K562 (cell line): Measurements from ENCODE around the gene NUDT1. TPM values are rescaled to one million over a fixed set of nuclear protein-coding genes. Genes with fewer than 3 reads are reported as not detected.

ENCODE experiments used
- ATAC-seq: fragments of 200-7000 bp; cut with Tn5 transposase; 3 replicates; pipeline ENCODE4 v1.9.1; 2020; ENCODE audit warnings: moderate library complexity
- BruUV-seq: library from RNA; stranded (reverse); fragments of 400-500 nt; replicated peaks from 2 replicates; lab custom pipeline; 2021; lab: Mats Ljungman, UMichigan
- CTCF ChIA-PET: fragments of 300-600 bp; formaldehyde crosslinking; extraction: SDS; loops from one replicate; lab custom pipeline; 2021; ENCODE audit warnings: low intra/inter-chr PET ratio; lab: Yijun Ruan, JAX
- POLR2A ChIA-PET: fragments of 300-600, 350-650 bp; sonication (Branson Sonifier 250); formaldehyde crosslinking; extraction: SDS; loops from one replicate; lab custom pipeline; 2021; ENCODE audit warnings: antibody characterized with exemption, inconsistent platforms; lab: Yijun Ruan, JAX
- DNase-seq, 4 experiments: peaks; one replicate each; pipeline versions ENCODE4 v3.0.0 to v3.0.0-alpha.2; 2011 to 2018; ENCODE audit warnings: low spot score in 3 of 4, mixed read lengths in 3 of 4; ENCODE audit errors: extremely low read depth in 1 of 4
- FAIRE-seq: peaks from 2 replicates; lab custom pipeline; 2011; peaks lifted over from hg19 to GRCh38; lab: Jason Lieb, UNC
- H2AFZ ChIP-seq: 2 replicates; pipeline ENCODE4 v1.6.0; 2011; ENCODE audit warnings: low read depth, low read length, control low read depth, inconsistent platforms
- H3K27ac ChIP-seq: fragments of 200-600 bp; 3 replicates; pipeline ENCODE4 v1.8.0; 2011; ENCODE audit warnings: low read depth, mild to moderate bottlenecking, control low read depth, inconsistent platforms, low read length, moderate library complexity, mixed read lengths; ENCODE audit errors: extremely low read depth
- H3K27me3 ChIP-seq, 2 experiments: fragments of 300-600 bp in 1 of 2; 2 replicates in 1 of 2; 3 replicates in 1 of 2; pipeline versions ENCODE4 v1.6.0 to v1.8.0; 2011; ENCODE audit warnings: inconsistent platforms in 2 of 2, low read length in 2 of 2, mild to moderate bottlenecking in 1 of 2, mixed read lengths in 1 of 2, moderate library complexity in 1 of 2; ENCODE audit not compliant: control insufficient read depth in 2 of 2, insufficient read depth in 2 of 2
- H3K36me3 ChIP-seq: fragments of 300-600 bp; 3 replicates; pipeline ENCODE4 v1.8.0; 2011; ENCODE audit warnings: mild to moderate bottlenecking, low read length, inconsistent platforms; ENCODE audit not compliant: control insufficient read depth, insufficient read depth
- H3K4me1 ChIP-seq, 2 experiments: fragments of 200-600 bp in 1 of 2; replicated peaks in 1 of 2; 2 replicates in 1 of 2; 3 replicates in 1 of 2; pipeline versions ENCODE4 v1.5.1 to v1.8.0; 2011; ENCODE audit warnings: inconsistent platforms in 2 of 2, low read length in 2 of 2, mild to moderate bottlenecking in 1 of 2, mixed read lengths in 1 of 2, moderate library complexity in 1 of 2; ENCODE audit not compliant: control insufficient read depth in 2 of 2, insufficient read depth in 2 of 2
- H3K4me2 ChIP-seq: 2 replicates; pipeline ENCODE4 v1.6.1; 2011; ENCODE audit warnings: low read length, control low read depth, inconsistent platforms, mixed read lengths; ENCODE audit not compliant: insufficient read depth
- H3K4me3 ChIP-seq: fragments of 200-600 bp; sonication (generic), shearing (Covaris generic); 2 replicates; pipeline ENCODE4 v1.5.1; 2016; ENCODE audit warnings: control low read depth, inconsistent platforms
- H3K79me2 ChIP-seq: fragments of 200-600 bp; 3 replicates; pipeline ENCODE4 v1.8.0; 2011; ENCODE audit warnings: low read length, inconsistent platforms; ENCODE audit not compliant: control insufficient read depth, insufficient read depth
- H3K9ac ChIP-seq, 2 experiments: 2 replicates each; pipeline versions ENCODE4 v1.6.0 to v1.6.1; 2011; ENCODE audit warnings: low read depth in 2 of 2, low read length in 2 of 2, control low read depth in 1 of 2, inconsistent platforms in 1 of 2, mild to moderate bottlenecking in 1 of 2, mixed read lengths in 1 of 2; ENCODE audit not compliant: insufficient read depth in 1 of 2
- H3K9me1 ChIP-seq: one replicate; pipeline ENCODE4 v1.6.0; 2011; ENCODE audit warnings: inconsistent platforms, mild to moderate bottlenecking, low read length, moderate library complexity; ENCODE audit not compliant: control insufficient read depth, insufficient read depth
- H3K9me3 ChIP-seq: replicated peaks from 2 replicates; pipeline ENCODE4 v1.5.1; 2011; ENCODE audit warnings: low read depth, low read length, inconsistent platforms; ENCODE audit not compliant: control insufficient read depth, insufficient read depth
- H4K20me1 ChIP-seq: replicated peaks from 2 replicates; pipeline ENCODE4 v1.6.1; 2011; ENCODE audit warnings: low read length, inconsistent platforms, mixed read lengths; ENCODE audit not compliant: control insufficient read depth, insufficient read depth
- ATF7 ChIP-seq: fragments of 450-650 bp; IDR thresholded peaks from 2 replicates; pipeline ENCODE4 v1.7.1; 2014; ENCODE audit warnings: mild to moderate bottlenecking, moderate library complexity
- CREB3L1 ChIP-seq: fragments of 450-650 bp; IDR thresholded peaks from 2 replicates; pipeline ENCODE4 v1.6.1; 2014; ENCODE audit warnings: low read depth, mild to moderate bottlenecking, moderate library complexity, borderline replicate concordance
- CXXC5 ChIP-seq: fragments of 250-450 bp; sonication (Bioruptor Pico); IDR thresholded peaks from 2 replicates; pipeline ENCODE4 v1.8.0; 2022; ENCODE audit warnings: inconsistent platforms, mild to moderate bottlenecking, moderate library complexity
- EGR1 ChIP-seq: fragments of 450-650 bp; conservative IDR thresholded peaks from 2 replicates; pipeline ENCODE4 v1.6.1; 2017; ENCODE audit warnings: mild to moderate bottlenecking
- EWSR1 ChIP-seq: fragments of 450-650 bp; IDR thresholded peaks from 2 replicates; pipeline ENCODE4 v1.6.1; 2018; ENCODE audit warnings: borderline replicate concordance, mild to moderate bottlenecking, low read depth, moderate library complexity; ENCODE audit not compliant: partially characterized antibody
- GMEB1 ChIP-seq: fragments of 250-450 bp; sonication (Bioruptor Pico); IDR thresholded peaks from 2 replicates; pipeline ENCODE4 v1.4.0; 2020; ENCODE audit warnings: mild to moderate bottlenecking
- HDAC1 ChIP-seq, 2 experiments: fragments of 450-650 bp; IDR thresholded peaks; 2 replicates each; pipeline ENCODE4 v1.6.1; 2016 to 2017; ENCODE audit warnings: inconsistent platforms in 1 of 2, mild to moderate bottlenecking in 1 of 2, moderate library complexity in 1 of 2
- L3MBTL2 ChIP-seq: fragments of 450-650 bp; IDR thresholded peaks from 2 replicates; pipeline ENCODE4 v1.6.1; 2016; ENCODE audit warnings: mild to moderate bottlenecking, moderate library complexity
- SMARCB1 ChIP-seq: IDR thresholded peaks from 2 replicates; pipeline ENCODE4 v1.6.1; 2011; ENCODE audit warnings: improper control_type of control experiment, low read depth; ENCODE audit not compliant: insufficient read length
- ZC3H8 ChIP-seq: fragments of 450-650 bp; IDR thresholded peaks from 2 replicates; pipeline ENCODE4 v1.6.1; 2017
- ZNF263 ChIP-seq: sonication (generic); formaldehyde crosslinking; IDR thresholded peaks from 2 replicates; pipeline ENCODE4 v1.8.0; 2022; ENCODE audit warnings: mild to moderate bottlenecking, missing genetic modification reagents, borderline replicate concordance
- ZNF3 ChIP-seq: fragments of 250-450 bp; sonication (Bioruptor Pico); IDR thresholded peaks from 2 replicates; pipeline ENCODE4 v1.5.0; 2021; ENCODE audit warnings: mild to moderate bottlenecking, moderate library complexity
- ZNF431 ChIP-seq: sonication (generic); formaldehyde crosslinking; IDR thresholded peaks from 2 replicates; pipeline ENCODE4 v1.8.0; 2022; ENCODE audit warnings: mild to moderate bottlenecking, missing genetic modification reagents
- WGBS: fragments of 100-300 bp; shearing (Covaris generic); methylation state at CpG from one replicate; pipeline ENCODE4 v1.1.6; 2016; ENCODE audit warnings: low coverage, mixed read lengths; ENCODE audit not compliant: insufficient coverage; ENCODE audit errors: missing lambda C conversion rate; 5-methylcytosine and 5-hydroxymethylcytosine counted together
- in situ Hi-C: fragments of 300-500 bp; cut with MboI; formaldehyde crosslinking; loops from 4 replicates; pipeline ENCODE4 v1.15.0; 2018; ENCODE audit warnings: inconsistent platforms, mixed read lengths
- intact Hi-C: fragments of 100-400 bp; cut with micrococcal nuclease; formaldehyde crosslinking; loops from 2 replicates; pipeline ENCODE4 v1.14.2; 2022
- polyA plus RNA-seq, 8 experiments: library from polyadenylated mRNA; depleted of rRNA in 4 of 8; stranded (reverse) in 5 of 8; unstranded in 3 of 8; fragments of >200 nt; fragmentation: Nextera tagmentation in 2 of 8; fragmentation: Illumina TruSeq in 1 of 8; extraction: Ambion mirVana in 2 of 8; extraction: Trizol in 1 of 8; gene quantifications; 2 replicates each; pipeline versions ENCODE4 v1.2.1 to v1.2.3, GENCODE V29; 2011 to 2014; ENCODE audit warnings: inconsistent platforms in 1 of 8, missing spikeins in 1 of 8
- total RNA-seq, 7 experiments: library from RNA; depleted of rRNA in 6 of 7; stranded (reverse); fragments of >200 nt in 6 of 7; fragmentation: Illumina TruSeq in 2 of 7; extraction: Trizol in 2 of 7; gene quantifications; 2 replicates each; pipeline versions ENCODE4 v1.2.1 to v1.2.3, GENCODE V29; 2011 to 2021; ENCODE audit warnings: low replicate concordance in 1 of 7
- TF ChIP-seq, protein P1 (sequence below): fragments of 450-650 bp; IDR thresholded peaks from 2 replicates; pipeline ENCODE4 v1.6.1; 2018; ENCODE audit not compliant: partially characterized antibody

Gene NUDT1
- total and polyA plus RNA-seq, 9 of the 15 experiments (the other 6 are each of a cell fraction or from before 2014, with no cell fraction given), result 5.3 to 73.3 (median 29.6) TPM

DNA sequence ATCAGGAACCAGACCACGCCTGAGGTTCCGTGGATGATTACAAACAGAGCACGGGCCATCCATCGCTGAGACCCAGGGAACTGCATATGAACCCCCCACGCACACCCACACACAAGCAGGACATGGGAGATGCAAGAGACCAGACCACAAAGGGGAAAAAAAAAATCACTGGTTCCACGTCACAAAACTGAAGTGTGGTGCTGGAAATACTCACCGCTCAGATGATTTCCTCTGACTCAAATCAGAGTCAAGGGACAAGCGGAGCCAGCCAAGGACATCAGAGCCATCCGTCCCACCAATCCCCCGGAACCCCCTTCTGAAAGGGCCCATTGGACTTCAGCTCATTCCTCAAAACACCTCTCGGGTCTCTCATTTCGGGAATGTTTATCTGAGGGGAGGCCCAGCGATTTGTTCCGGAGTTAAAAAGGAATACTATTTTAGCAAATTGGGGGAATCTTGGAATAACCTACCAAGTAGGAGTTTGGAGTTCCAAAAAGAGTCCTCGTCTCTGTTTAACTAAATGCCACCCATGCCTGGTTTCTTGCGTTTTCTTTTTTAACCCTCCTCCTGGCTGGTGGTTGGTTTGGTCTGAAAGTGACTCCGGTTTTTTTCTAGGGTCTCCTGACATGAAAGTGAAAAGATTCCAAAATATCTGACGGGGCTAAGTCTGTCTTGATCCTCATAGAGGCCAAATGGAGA is 57.3 kb downstream of the NUDT1 start:
- intact Hi-C loops, result no loop called here
- WGBS, result 80% methylated on average over 18 of the region's 18 CpGs
- no peaks in the 10 kb centered on the region for H4K20me1 ChIP-seq
- TF ChIP-seq ZC3H8, result no peak
- no peak for TF ChIP-seq HDAC1 (IDR thresholded peaks at IDR 0.05)
- TF ChIP-seq GMEB1 (CRISPR knock-in tag), result no peak
- no peak for TF ChIP-seq L3MBTL2
- TF ChIP-seq, protein P1, sequence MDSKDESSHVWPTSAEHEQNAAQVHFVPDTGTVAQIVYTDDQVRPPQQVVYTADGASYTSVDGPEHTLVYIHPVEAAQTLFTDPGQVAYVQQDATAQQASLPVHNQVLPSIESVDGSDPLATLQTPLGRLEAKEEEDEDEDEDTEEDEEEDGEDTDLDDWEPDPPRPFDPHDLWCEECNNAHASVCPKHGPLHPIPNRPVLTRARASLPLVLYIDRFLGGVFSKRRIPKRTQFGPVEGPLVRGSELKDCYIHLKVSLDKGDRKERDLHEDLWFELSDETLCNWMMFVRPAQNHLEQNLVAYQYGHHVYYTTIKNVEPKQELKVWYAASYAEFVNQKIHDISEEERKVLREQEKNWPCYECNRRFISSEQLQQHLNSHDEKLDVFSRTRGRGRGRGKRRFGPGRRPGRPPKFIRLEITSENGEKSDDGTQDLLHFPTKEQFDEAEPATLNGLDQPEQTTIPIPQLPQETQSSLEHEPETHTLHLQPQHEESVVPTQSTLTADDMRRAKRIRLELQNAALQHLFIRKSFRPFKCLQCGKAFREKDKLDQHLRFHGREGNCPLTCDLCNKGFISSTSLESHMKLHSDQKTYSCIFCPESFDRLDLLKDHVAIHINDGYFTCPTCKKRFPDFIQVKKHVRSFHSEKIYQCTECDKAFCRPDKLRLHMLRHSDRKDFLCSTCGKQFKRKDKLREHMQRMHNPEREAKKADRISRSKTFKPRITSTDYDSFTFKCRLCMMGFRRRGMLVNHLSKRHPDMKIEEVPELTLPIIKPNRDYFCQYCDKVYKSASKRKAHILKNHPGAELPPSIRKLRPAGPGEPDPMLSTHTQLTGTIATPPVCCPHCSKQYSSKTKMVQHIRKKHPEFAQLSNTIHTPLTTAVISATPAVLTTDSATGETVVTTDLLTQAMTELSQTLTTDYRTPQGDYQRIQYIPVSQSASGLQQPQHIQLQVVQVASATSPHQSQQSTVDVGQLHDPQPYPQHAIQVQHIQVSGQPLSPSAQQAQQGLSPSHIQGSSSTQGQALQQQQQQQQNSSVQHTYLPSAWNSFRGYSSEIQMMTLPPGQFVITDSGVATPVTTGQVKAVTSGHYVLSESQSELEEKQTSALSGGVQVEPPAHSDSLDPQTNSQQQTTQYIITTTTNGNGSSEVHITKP, result peak; percentile 97
- TF ChIP-seq ATF7, result peak; percentile 25; the same call in 1 of the 2 replicates
- no peak for TF ChIP-seq ZNF263
- no peak for TF ChIP-seq CXXC5 (CRISPR knock-in tag)
- no peak for TF ChIP-seq ZNF431
- no peak for TF ChIP-seq EWSR1
- TF ChIP-seq CREB3L1, result peak; percentile 39; the same call in 1 of the 2 replicates
- TF ChIP-seq EGR1, result peak; percentile 58; the same call in 1 of the 2 replicates
- TF ChIP-seq SMARCB1, result no peak
- TF ChIP-seq ZNF3, result no peak
- POLR2A ChIA-PET, result no interaction called here
- no peak overlapping the region for H3K4me2 ChIP-seq
- ATAC-seq (no peak), FAIRE-seq (no peak), DNase-seq (peak in 1 of 4 experiments; percentile 12)
- H3K27me3 ChIP-seq, result no peaks in the 10 kb centered on the region
- H3K9me1 ChIP-seq, result no peaks in the 10 kb centered on the region
- H3K27ac ChIP-seq, result no peak overlapping the region
- CTCF ChIA-PET, result no interaction called here
- peaks cover 25 to 44% of the 10 kb centered on the region in 2 experiments; a peak in 4 of 5 replicates for H3K4me1 ChIP-seq
- H2AFZ ChIP-seq, result no peak overlapping the region
- H3K9me3 ChIP-seq, result no peaks in the 10 kb centered on the region; the same call in 1 of the 2 replicates
- H3K4me3 ChIP-seq, result no peak overlapping the region
- BruUV-seq, result no TSS peak
- H3K9ac ChIP-seq, result peak overlapping the region in 1 of 2 experiments; percentile 63; a peak in 1 of 4 replicates
- H3K79me2 ChIP-seq, result peaks cover 58% of the 10 kb centered on the region
- H3K36me3 ChIP-seq, result peaks cover 3% of the 10 kb centered on the region; the same call in 1 of the 3 replicates
- in situ Hi-C loops, result no loop called here
